PFSK-1 (cell line): Measurements from ENCODE around the gene NDST4.

Experiments used
- FOXP2 ChIP-seq: optimal IDR thresholded peaks from 2 replicates; pipeline ENCODE3; 2011; ENCODE audit warnings: borderline replicate concordance, control low read depth, inconsistent platforms; ENCODE audit not compliant: insufficient read depth; ENCODE audit errors: extremely low read length, extremely low read depth
- POLR2AphosphoS5 ChIP-seq: IDR thresholded peaks from 2 replicates; pipeline ENCODE4 v1.6.1; 2012; ENCODE audit warnings: low read depth, mild to moderate bottlenecking, control low read depth, low read length, moderate library complexity
- REST ChIP-seq, 2 experiments: IDR thresholded peaks; 2 replicates each; pipeline versions ENCODE4 v1.6.1 to v1.8.0; 2011 to 2012; ENCODE audit warnings: low read depth in 2 of 2, low read length in 2 of 2, control low read depth in 1 of 2, inconsistent platforms in 1 of 2, mild to moderate bottlenecking in 1 of 2, moderate library complexity in 1 of 2; ENCODE audit not compliant: insufficient read depth in 1 of 2
- SIN3A ChIP-seq: IDR thresholded peaks from 2 replicates; pipeline ENCODE4 v1.6.1; 2012; ENCODE audit warnings: mild to moderate bottlenecking, low read length, moderate library complexity, borderline replicate concordance; ENCODE audit not compliant: insufficient read depth
- TAF1 ChIP-seq: IDR thresholded peaks from 2 replicates; pipeline ENCODE4 v1.6.1; 2012; ENCODE audit warnings: low read length, control low read depth, borderline replicate concordance; ENCODE audit not compliant: insufficient read depth

NDST4 gene

DNA sequence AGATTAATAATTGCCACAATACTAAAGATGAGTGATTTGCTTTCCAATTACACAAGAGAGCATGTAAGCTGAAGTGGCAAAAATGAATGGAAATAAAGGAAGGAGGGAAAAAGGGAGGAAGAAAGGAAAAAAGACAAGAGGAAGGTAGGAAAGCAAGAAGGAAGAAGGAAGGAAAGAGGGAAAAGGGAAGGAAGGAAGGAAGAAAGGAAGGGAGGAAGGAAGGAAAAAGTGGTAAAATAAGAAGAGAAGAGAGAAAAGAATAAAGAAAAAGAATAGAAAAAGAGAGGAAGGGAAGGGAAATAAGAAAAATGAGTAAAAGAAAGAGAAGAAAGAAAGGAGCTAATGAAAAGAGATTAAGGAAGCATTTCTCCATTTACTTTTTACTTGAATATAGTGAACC is 4.6 kb downstream of the NDST4 start:
- TF ChIP-seq POLR2AphosphoS5 (no peak), FOXP2 (no peak), REST (IDR thresholded peaks at IDR 0.05; ENCODE audit: insufficient read depth in 1 of 2, low read depth in 2 of 2, low read length in 2 of 2) (no peak), SIN3A (no peak), TAF1 (no peak)

DNA sequence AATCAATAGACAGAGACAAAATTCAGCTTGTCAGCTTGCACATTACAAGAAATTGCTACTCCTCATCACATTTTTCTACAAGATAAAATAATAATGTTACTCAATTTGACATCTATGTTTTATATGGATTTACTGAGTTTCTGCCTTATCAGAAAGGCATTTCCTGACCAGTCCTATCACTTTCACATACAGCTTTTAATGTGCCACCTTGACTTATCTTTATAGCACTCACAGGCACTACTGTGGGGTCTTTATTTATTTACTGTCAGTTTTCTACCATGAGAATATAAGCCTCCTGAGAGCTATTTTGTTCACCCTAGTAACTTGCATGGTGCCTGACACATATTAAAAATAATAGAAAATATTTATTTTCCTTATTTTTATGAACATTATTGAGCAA is 6.0 kb downstream of the NDST4 start:
- TF ChIP-seq TAF1: no peak

GRCh38 chr4:115101675-115102074 is 11.7 kb downstream of the NDST4 start:
- TF ChIP-seq SIN3A (no peak), FOXP2 (no peak), POLR2AphosphoS5 (no peak)

DNA sequence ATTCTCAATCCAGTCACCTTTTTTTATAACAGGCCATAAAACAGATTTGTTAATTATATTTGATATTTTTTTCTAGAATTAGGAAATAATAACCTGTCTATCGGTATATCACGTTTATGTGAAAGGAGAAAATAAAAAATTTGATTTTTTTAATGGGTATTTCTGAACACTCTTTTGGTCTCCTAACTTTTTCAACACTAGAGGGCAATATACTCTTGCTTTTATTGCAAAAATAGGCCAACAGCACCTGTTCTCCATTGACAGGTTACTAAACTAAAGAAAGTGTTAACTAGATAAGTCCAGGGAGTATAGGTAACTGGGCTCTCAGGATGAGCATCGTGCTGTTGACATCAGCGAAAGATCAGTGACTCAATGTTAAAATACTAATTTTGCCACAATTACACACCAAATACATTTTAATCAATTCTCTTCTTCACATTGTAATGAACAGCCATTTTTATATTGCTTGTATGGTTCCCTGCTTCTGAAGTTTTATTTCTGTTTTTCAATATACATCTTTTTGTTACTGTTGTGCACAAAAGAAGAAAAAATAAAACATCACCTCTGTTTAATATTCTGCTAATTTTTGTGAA is 22.8 kb downstream of the NDST4 start:
- TF ChIP-seq REST (IDR thresholded peaks at IDR 0.05; ENCODE audit: insufficient read depth in 1 of 2, low read depth in 2 of 2, low read length in 2 of 2): no peak
- TF ChIP-seq FOXP2: no peak
- TF ChIP-seq SIN3A: no peak
- no peak for TF ChIP-seq TAF1
- no peak for TF ChIP-seq POLR2AphosphoS5

DNA sequence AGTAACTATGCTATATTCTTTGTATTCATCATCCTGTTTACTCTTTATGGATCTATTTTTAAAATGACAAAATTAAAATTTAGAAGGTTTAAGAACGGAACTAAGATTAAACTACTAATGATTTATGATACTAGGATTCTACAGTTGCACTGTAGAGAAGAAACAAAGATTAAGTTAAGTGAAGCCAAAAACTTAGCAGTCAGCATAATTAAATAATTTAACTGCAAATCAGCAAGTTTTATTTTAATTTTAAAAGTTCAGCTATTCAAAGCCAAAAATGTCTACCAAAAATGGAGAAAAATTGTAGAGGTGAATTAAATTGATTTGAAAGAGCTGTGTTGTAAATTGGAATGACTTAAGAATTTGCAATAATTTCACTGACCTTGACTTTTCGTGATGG is 30.8 kb downstream of the NDST4 start:
- TF ChIP-seq REST (IDR thresholded peaks at IDR 0.05; ENCODE audit: insufficient read depth in 1 of 2, low read depth in 2 of 2, low read length in 2 of 2) (no peak), TAF1 (no peak), POLR2AphosphoS5 (no peak), FOXP2 (no peak), SIN3A (no peak)

DNA sequence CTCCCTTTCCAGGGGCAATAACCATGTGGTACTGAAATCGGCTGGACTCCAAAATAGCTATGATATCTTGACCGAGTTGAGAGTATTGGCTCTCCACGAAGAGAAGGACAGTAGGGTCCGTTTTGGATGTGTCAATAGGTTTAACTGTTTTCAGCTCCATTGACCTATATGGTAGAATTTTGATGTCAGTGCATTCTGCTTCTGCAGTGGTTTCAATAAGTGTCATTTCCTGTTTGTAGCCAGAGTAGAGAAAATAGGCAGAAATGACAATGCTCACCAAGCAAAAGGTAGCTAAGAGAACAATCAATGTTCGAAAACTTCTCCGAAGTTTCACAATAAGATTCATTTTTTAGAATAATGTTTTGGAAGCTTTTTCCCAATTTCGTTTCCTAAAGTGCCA is 36.7 kb downstream of the NDST4 start:
- no peak for TF ChIP-seq TAF1
- TF ChIP-seq REST (IDR thresholded peaks at IDR 0.05; ENCODE audit: insufficient read depth in 1 of 2, low read depth in 2 of 2, low read length in 2 of 2): no peak
- TF ChIP-seq POLR2AphosphoS5: no peak
- no peak for TF ChIP-seq FOXP2
- no peak for TF ChIP-seq SIN3A
